ENCODE results near the gene ADGRA3.

The ADGRA3 gene

DNA sequence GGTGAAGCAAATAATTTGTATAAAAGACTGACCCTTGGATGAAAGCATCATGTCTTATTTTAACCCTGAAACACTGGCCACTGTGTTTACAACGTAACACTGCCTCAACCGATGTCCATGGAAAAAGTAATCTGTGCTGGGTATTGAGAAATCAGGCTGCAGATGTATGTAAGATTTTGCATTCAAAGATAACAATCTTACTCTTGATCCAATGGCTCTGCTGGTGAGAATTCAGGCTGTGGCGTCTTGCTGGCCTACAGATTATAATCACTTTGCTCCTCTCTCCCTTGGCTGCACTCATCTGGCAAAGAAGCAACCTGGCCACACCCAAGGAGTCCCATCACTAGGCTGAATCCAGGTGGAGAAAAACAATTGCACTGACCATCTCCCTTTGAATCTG, 7.5 kb downstream of the ADGRA3 start:
- peak; percentile 80 for DNase-seq (ENCODE audit: low read depth)

DNA sequence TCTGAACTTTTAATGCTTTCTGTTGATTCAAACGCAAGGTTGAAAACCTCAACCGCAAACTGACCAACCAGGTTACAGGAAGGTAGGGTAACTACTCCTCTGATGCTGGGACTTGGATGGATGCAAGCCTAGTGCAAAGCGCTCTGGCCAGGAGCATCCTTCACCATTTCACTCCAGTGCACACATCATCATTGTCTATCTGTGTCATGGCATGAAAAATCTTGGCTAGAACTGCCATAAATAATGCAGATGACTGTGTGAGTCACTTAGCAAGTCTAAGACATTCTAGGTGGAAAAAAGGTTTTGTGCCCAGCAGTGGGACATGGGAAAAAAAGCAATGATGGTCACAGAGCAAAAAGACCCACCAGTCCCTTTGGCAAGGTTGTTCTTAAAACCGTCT, 10.9 kb downstream of the ADGRA3 start:
- peak; percentile 27 for DNase-seq (ENCODE audit: low read depth)

DNA sequence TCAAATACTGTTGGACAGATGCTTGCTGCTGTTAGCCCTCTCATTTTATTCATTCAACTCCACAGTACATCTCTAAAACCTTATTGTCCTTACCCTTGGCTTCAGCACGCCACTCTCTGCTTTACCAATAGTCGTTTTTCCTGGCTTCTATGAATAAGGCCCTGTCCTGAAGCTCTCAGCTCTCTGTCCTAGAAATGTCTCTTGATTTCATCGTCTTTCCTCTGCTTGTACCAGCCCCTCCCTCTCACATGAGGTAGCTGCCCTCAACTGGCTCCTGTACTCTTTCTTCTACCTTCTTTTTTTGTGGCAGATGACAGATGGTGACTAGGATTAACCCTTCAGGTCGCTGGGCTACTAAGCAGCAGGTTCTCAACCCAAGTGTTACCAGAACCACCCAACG, 11.4 kb downstream of the ADGRA3 start:
- no peak for DNase-seq (ENCODE audit: low read depth)

DNA sequence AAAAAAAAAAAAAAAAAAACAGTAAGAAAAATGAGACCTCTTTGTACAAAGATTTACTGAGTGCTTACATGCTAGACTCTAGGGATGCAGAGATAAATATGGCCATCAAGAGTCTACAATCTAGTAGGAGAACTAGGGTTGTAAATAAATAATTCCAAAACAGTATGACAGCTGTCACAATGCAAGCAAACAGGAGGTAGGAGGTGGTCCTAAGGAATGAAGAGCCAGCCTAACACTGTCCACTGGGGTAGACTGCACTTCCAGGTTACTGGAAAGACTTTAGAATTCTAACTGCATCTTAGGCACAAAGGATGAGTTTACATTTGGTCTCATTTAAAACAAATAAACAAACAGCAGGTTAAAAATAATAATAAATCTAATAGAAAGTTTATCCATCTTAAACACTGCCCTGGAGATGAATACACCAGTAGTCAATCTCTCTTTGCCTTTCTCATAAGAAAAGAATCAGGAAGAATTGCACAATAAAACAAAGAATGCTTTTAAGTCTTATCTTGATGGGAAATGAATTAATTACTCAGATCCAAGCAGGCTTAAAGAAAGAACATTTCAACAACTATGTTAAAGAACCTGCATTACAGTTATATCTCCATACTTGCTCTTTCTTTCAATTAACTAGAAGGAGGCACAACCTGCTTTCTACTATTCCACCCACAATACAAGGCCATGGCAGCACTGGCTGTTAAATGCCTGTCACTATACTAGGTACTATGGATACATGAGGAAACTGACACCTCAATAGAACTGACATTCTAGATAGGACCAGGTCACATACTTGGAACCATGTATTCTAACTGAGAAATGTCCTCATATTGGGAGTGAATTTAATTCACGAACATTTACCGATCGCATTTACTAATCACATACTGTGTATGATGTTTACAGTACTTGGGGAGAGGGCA, 12.7 kb downstream of the ADGRA3 start:
- peak; percentile 88 for DNase-seq (ENCODE audit: low read depth)

DNA sequence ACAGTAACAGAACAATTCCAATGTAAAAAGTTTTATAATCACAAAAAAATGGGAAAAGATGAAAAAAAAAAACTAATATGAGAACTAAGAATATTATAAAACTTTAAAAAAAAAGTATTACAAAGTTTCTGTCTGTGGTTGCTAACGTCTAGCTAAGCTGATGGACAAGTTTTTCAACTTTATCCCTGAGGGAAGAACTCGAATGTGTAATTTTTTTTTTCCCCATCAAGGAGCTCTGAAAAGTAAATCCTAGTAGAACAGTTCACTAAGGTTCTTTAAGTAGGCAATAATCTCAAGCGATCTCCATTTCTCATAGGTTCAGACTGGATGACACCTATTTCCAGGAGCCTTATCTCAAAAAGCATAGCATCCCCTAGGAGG, 14.2 kb downstream of the ADGRA3 start:
- DNase-seq (ENCODE audit: low read depth), result no peak

DNA sequence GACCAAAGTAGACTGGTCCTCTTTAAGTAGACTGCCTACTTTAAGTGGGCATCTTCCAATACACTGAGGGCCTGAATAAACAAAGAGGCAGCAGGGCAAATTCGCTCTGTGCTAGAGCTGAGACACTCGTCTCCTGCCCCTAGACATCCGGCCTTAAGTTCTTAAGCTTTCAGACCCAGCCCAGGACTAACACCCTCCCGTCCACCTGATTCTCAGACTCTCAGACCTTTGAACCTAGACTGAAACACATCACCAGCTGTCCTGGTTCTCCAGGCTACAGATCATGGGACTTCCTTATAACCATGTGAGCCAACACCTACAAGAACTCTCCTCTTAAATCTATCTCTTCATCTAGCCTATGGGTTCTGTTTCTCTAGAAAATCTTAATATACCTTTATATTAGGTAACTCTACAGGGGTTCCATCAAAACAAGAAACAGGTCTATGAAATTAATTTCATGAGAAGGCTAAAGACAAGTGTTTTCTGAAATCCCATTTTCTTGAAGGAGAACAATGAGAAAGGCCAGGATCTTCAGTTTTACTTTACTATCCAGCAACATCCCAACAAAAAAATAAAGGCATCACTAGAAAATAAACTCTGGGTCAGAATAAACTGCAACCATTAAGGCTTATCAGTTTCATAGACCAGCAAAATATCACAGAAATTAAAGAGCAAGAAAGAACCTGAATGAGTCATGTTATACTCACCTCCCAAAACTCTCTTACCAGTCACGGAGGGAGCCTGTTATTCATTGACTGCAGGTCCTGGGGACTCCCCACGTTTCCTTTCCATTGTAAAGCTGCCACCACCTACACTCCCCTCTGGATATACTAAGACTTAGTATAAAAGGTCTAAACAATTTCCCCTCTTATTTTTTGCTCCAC, 14.8 kb downstream of the ADGRA3 start:
- peak; percentile 66 for DNase-seq (ENCODE audit: low read depth)

DNA sequence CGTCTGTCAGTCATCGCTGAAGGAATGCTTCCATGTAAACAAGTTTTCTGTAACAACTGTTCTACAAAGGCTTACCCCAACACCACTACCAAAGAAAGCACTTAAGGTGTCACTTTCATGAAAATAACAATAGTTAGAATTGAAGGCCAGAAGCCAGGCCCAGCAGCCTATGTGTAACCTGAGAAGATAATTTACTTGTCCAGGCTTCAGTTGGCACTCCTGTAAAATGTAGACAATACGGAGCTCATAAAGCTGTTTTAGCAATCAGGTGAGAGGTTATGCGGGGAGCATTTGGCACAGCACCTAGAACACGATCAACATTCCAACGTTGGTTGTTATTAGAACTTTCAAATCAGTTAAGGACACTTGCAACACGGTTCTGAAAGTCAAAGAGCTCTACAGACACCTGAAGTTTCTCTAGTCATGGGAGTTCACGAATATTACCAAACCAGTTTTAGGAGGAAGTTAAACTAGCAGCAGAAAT, 15.7 kb downstream of the ADGRA3 start:
- DNase-seq (ENCODE audit: low read depth), result no peak

DNA sequence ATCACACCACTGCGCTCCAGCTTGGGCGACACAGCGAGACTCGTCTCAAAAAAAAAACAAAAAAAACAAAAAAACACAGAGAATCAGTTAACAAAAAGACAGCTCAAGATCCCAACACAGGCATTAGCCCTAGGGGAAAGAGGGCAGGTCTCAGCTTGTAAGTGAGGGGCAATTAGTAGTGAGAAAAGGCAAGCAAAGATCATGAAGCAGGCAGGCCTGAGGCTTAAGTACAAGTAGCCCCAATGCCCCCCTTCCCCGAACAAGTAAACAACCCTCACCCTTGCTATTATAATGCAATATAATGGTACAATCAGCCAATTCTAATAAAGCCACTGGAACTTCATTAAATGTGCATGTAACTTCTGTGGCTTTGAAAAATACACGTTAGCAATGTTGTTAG, 17.0 kb downstream of the ADGRA3 start:
- DNase-seq (ENCODE audit: low read depth), result no peak

DNA sequence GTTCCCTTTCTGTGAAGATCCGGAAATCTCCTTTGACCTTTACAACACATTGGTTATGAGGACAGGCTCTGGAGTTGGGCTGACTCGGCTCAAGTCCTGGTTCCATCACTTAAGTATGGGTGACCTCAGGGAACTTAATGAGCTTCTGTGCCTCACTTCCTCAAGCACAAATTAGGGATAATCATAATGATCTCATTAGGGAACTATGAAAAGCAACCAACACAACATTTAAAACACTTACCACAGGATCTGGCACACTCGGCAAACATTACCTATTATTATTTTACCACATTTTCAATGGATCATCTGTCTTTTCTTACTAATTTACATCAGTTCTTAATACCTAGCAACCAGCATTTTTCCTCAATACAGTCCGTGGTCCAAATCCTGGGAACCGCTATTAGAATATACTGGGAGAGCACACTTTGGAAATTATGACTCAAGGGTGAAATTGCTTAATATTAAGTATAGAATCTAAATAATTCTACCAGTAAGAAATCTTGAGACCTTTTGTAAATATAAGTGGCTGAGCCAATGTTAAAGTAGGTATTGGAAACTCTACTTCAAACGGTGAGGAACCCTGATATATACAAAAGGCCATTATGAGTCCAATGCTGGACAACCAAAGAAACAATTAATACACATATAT, 19.6 kb downstream of the ADGRA3 start:
- DNase-seq (ENCODE audit: low read depth), result no peak

DNA sequence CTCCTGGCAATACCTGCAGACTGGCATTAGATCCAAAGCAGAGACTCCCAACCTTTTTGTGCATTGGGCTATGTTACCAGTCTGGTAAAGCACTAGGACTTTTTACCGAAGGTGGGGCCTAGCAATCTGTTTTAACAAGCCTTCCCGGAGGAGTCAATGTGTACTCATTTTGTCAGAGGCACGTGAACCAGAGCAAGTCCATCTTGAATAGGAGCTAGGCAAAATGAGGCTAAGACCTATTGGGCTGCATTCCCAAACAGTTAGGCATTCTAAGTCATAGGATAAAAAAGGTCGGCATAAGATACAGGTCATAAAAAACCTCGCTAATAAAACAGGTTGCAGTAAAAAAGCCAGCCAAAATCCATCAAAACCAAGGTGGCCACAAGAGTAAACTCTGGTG, 22.3 kb downstream of the ADGRA3 start:
- no peak for DNase-seq (ENCODE audit: low read depth)

DNA sequence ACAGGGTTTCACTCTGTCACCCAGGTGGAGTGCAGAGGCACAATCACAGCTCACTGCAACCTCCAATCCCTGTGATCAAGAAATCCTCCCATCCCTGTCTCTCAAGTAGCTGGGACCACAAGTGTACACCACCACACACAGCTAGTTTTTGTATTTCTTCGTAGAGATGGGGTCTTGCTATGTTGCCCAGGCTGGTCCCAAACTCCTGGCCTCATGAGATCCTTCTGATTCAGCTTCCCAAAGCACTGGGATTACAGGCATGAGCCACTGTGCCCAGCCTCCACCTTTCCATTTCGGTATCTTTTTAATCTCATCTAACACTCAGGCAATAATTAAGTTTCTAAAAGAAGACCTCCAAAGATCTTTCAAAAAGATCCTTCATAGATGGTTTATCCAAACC, 22.9 kb downstream of the ADGRA3 start:
- no peak for DNase-seq (ENCODE audit: low read depth)

DNA sequence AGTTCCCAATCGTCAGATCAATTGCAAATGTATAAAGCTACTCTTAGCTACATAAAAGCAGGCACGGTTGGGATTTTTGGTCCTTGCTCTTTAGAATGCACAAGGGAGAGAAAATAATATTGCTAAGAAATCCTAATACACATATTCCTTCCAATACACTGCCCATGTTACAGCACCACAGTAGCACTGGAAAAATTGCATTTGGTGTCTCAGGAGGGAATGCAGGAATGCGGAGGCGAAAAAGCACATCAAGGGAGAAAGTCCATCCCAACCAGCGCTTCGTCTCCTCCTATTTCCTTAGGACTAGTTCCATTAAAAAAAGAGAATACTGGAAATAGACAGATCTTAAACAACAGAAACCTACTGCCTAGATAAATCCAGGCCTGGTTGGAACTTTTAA, 23.9 kb downstream of the ADGRA3 start:
- DNase-seq (ENCODE audit: low read depth), result no peak

DNA sequence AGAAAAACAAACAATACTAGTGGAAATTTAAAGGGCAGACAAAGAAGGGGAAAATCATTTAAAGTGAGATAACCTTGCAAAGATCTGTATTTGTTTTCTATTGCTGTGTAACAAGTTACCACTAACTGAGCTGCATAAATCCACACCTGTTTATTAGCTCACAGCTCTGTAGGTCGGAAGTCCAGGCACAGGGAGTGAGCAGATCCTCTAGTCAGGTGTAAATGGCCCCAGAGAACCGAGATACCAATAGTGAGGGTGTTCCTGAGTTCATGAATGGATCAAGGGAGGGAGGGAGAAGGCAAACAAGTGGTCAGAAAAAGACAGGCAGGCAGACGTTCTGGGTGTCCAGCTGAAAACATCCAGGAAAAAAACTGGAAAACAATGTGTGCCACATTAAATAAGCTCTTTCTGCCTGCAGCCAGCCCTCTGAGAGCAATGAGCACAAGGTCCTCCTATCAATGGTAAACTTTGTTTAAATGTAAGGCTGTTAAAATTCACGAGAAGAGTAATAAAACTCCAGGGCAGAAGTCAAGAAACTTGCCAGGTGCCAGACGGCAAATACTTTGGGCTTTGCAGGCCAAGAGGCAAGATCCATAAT, 25.0 kb downstream of the ADGRA3 start:
- no peak for DNase-seq (ENCODE audit: low read depth)

DNA sequence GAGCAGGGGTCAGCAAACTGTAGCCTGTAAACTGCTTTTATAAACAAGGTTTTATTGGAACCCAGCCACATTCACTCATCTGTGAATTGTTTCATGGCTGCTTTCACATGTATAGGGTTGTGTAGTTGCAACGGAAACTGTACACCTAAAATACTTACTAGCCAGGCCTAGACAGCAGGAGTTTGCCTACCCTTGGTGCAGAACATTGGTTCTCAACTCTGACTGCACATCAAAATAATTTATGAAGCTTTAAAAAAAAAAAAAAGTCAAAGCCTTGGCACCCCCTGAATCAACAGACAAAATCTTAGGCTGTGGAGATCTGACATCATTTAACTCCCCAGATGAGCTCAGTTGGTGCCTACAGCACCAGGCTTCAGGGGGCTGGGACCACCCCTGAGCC, 27.8 kb downstream of the ADGRA3 start:
- no peak for DNase-seq (ENCODE audit: low read depth)

DNA sequence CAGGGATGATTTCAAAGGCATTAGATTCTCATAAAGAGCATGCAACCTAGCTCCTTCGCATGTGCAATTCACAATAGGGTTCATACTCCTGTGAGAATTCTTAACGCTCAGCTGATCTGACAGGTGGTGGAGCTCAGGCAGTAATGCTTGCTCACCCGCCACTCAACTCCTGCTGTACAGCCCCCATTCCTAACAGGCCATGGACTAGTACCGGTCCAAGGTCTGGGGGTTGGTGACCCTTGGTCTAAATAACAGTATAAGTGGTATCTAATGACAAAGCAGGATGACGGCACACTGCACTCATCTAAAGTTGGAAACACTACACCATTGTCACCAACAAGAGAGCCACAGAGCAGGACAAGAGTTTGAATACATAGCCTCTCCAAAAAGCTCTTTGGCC, 28.5 kb downstream of the ADGRA3 start:
- no peak for DNase-seq (ENCODE audit: low read depth)

DNA sequence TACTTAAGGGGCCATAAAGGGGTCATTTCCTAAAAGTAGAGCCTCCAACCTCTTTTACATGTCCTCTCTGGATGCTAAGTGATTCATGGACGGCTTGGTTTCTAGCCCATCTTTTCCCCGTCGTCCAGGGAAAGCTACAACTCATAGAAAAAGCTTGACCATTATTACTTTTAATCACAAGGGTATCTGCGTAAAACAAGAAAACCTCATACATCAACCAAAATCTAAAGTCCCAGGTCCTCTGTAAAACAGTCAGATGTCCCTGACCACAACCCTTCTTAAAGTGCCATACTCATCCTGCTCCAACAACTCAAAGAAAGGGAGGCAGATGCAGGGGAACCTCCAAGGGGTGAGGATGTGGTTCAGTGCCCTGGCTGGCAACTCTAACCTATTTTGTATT, 29.6 kb downstream of the ADGRA3 start:
- DNase-seq (ENCODE audit: low read depth), result no peak

DNA sequence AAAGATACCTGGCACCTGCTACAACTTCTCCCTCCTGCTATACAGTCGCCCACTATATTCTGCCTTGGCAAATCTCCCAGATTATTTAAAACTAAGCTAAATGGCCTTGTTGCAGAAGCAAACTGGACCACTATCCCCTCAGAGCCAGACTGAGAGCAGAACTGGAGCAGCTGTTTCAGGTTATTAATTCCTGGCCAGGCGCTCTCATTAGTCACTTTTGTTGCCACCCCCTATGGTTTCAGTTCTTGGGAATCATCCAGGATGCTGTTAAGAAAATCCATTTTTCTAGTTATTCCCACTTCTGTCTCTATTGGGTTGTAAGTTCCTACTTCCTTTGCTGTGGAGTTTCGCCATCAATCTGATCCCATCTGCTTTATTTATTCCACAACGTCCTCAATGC, 30.1 kb downstream of the ADGRA3 start:
- DNase-seq (ENCODE audit: low read depth), result peak; percentile 57

DNA sequence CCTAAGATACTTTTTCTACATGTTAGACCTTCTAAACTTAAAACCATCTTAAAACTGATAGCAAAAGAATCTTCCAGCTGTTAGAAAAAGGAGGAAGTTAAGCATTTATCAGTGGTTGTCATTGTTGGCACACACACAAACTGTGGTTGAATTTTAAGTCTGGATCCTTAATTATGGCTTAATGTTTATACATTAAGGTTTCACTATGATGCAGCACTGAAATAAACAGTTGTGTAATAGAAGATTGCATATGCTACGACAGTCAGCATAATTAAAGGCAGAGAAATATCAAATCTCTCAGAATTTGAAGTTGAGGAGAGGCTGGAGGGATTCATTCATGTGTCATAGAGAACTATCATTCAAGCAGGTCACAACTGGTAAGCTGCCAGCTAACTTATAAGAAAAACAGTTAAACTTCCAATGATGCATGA, 32.3 kb downstream of the ADGRA3 start:
- DNase-seq (ENCODE audit: low read depth), result peak; percentile 93

DNA sequence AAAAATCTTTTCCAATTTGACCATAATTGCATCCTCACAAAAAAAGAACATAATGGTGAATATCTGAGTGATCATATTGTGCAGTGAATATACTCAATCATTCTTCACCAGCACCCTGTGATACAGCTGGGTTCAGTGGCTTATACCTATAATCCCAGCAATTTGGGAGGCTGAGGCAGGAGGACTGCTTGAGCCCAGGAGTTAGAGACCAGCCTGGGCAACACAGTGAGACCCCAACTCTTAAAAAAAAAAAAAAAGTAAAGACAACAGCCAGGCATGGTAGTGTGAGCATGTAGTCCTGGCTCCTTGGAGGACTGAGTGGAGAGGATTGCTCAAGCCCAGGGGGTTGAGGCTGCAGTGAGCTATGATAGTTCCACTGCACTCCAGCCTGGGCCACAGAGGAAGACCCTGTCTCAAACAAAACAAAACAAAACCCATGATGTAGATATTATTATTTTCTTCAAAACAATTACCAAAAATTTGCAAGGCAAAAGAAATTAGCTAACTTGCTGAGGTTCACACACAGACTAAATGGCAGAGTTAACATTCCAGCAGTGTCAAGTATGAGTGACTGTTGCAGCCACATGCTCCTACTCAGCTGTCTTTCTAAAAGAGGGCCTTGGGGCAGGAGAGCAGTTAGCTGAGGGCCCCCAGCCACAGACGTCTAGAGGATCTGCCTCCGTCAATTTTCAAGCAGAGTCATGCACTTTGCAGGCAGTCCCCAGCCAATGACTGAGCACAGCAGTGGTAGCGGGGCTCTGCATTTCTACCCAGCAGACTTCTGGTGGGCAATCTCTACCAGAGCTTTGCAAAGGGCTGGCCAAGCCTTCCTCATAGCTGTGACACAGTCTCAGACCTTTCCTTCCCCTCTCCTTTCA, 33.4 kb downstream of the ADGRA3 start:
- DNase-seq (ENCODE audit: low read depth), result no peak

DNA sequence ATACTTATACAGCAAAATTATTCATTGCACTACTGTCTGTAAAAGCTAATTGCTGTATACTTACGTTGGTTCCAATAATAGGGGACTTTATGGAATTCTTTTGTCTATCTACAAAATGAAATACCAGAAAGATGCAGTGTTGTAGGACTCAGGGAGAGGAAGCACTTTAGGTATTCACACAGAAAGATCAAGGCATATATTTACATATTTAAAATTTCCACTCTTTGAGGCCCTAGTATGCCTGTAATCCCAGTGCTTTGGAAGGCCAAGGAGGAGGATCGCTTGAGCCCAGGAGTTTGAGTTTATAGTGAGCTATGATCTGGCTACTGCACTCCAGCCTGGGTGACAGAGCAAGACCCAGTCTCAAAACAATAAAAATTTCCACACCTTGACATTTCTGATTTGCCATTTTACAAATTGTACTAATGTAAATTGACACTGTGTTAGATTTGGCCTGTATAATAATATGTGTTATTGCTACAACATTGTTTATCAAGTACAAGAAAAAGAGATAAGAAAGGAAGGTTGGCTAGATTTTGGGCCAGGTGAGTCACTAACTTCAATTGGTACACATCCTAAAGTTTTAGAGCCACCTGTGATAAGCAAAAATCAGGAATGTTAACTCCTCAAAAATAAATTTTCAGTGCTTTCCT, 35.1 kb downstream of the ADGRA3 start:
- DNase-seq (ENCODE audit: low read depth), result no peak

DNA sequence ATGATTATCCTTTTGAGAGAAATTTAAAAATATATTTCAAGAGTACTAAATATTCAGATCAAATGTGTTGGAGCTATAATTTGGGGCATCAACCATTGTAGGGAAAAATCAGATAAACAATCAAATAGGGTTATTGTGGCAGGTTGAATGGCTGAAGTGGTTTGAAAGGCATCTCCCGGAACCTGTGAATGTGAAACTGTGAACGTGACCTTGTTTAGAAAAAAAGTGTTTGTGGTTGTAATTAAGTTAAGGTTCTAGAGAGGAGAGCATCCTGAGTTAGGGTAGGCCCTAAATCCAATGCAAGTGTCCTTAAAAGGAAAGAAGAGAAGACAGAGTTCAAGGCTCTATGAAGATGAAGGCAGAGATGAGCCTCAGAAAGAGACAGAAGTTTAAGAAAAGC, 37.4 kb downstream of the ADGRA3 start:
- DNase-seq (ENCODE audit: low read depth), result no peak
